Right lobe of liver (tissue), 6 donors: ENCODE measurements around the gene ATP2B1. TPM values are rescaled to one million over a fixed set of nuclear protein-coding genes. Genes with fewer than 3 reads are reported as not detected.

Experiments
- ATAC-seq, 4 donors: fragments of 200-7000 bp; cut with Tn5 transposase; one replicate each; pipeline ENCODE4 v1.9.1; 2020; ENCODE audit warnings: mild to moderate bottlenecking in 4 of 4, moderate library complexity in 4 of 4
- DNase-seq, 3 donors: peaks; one replicate each; pipeline ENCODE4 v3.0.0-alpha.2; 2020
- H3K27ac ChIP-seq, 3 donors: fragments of 200-600 bp; one replicate each; pipeline ENCODE4 v1.8.0; 2022
- H3K27me3 ChIP-seq, 2 donors: fragments of 200-600 bp; one replicate each; pipeline ENCODE4 v1.8.0; 2022
- H3K36me3 ChIP-seq, 4 donors: fragments of 200-600 bp; sonication (generic) in 1 of 4; one replicate each; pipeline versions ENCODE4 v1.5.1 to v1.8.0; 2017 to 2022; ENCODE audit warnings: control low read depth in 1 of 4
- H3K4me1 ChIP-seq, 4 donors: fragments of 200-600 bp; sonication (generic) in 1 of 4; one replicate each; pipeline versions ENCODE4 v1.5.1 to v1.8.0; 2017 to 2022; ENCODE audit warnings: control low read depth in 1 of 4
- H3K4me3 ChIP-seq, 3 donors: fragments of 200-600 bp; one replicate each; pipeline ENCODE4 v1.8.0; 2022
- H3K9me3 ChIP-seq, 4 donors: fragments of 200-600 bp; sonication (generic) in 1 of 4; one replicate each; pipeline versions ENCODE4 v1.5.1 to v1.8.0; 2017 to 2022; ENCODE audit warnings: control low read depth in 1 of 4
- POLR2A ChIP-seq: fragments of 450-650 bp; IDR thresholded peaks from one replicate; pipeline ENCODE4 v1.6.1; 2017; ENCODE audit warnings: antibody characterized with exemption, mild to moderate bottlenecking
- WGBS: methylation state at CpG from one replicate; pipeline ENCODE4 v1.1.6; 2018; ENCODE audit warnings: low coverage, low lambda C conversion rate; ENCODE audit not compliant: insufficient coverage; ENCODE audit errors: missing lambda C conversion rate; 5-methylcytosine and 5-hydroxymethylcytosine counted together
- intact Hi-C, 2 donors: fragments of 100-400 bp; cut with DNase I; formaldehyde crosslinking; loops; one replicate each; pipeline versions ENCODE4 v1.11.2 to v1.14.1; 2022
- total RNA-seq, 6 experiments: library from RNA; depleted of rRNA in 2 of 6; stranded (reverse); fragments of >200 nt in 2 of 6; fragmentation: NEBNext Ultra II Directional in 3 of 6; extraction: Animal tissue kit (Norgen Biotek cat#: 25700) in 3 of 6; gene quantifications; one replicate each; pipeline versions ENCODE4 v1.1.0 to v1.2.4, GENCODE V29; 2016 to 2023
- TF ChIP-seq, protein P1 (sequence below), 4 donors: fragments of 200-600 bp in 3 of 4; fragments of 450-650 bp in 1 of 4; IDR thresholded peaks; one replicate each; pipeline versions ENCODE4 v1.5.1 to v1.8.0; 2016 to 2022; ENCODE audit warnings: antibody characterized with exemption in 4 of 4, mild to moderate bottlenecking in 2 of 4
- donor health status: DM: no; HTN: yes; CAD: no.
- donor health status: DM: no; HTN: no; CAD: no.
- donor health status: DM: no; HTN: no; CAD: no.
- donor health status: DM: no; HTN: yes; CAD: no.
- donor health status: DM: no; HTN: yes; CAD: no.

ATP2B1 gene
- total RNA-seq, 6 experiments from 2014 or later: 10.4 to 23.9 (median 17.6) TPM

DNA sequence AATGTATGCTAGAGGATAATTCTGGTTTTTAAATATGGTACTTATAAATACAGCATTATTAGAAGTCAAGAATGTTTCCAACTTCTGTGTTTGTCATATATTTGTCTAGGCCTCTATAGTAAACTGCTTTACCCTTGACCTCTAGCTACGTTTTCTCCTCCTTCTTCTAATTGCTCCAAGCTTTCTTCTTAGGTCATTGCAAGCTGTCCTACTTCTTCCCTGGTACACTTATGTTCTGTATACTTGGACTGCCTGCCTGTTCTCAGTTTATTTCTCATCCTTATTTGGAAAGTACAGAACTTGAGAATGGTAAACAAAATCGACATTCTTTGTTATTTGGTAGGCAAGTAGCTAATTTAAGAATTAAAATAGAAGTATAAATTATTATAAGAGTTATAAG, 23.9 kb upstream of the ATP2B1 start:
- Histone ChIP-seq H3K36me3 (no peaks in the 10 kb centered on the region), H3K27ac (no peak overlapping the region), H3K9me3 (no peaks in the 10 kb centered on the region), H3K27me3 (no peaks in the 10 kb centered on the region), H3K4me3 (no peak overlapping the region), H3K4me1 (no peaks in the 10 kb centered on the region)
- intact Hi-C loops: no loop called here
- WGBS: 54% methylated on average over 2 of the region's 2 CpGs
- ATAC-seq (no peak), DNase-seq (no peak)
- TF ChIP-seq POLR2A: no peak
- TF ChIP-seq, protein P1, sequence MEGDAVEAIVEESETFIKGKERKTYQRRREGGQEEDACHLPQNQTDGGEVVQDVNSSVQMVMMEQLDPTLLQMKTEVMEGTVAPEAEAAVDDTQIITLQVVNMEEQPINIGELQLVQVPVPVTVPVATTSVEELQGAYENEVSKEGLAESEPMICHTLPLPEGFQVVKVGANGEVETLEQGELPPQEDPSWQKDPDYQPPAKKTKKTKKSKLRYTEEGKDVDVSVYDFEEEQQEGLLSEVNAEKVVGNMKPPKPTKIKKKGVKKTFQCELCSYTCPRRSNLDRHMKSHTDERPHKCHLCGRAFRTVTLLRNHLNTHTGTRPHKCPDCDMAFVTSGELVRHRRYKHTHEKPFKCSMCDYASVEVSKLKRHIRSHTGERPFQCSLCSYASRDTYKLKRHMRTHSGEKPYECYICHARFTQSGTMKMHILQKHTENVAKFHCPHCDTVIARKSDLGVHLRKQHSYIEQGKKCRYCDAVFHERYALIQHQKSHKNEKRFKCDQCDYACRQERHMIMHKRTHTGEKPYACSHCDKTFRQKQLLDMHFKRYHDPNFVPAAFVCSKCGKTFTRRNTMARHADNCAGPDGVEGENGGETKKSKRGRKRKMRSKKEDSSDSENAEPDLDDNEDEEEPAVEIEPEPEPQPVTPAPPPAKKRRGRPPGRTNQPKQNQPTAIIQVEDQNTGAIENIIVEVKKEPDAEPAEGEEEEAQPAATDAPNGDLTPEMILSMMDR (IDR thresholded peaks at IDR 0.05): no peak

DNA sequence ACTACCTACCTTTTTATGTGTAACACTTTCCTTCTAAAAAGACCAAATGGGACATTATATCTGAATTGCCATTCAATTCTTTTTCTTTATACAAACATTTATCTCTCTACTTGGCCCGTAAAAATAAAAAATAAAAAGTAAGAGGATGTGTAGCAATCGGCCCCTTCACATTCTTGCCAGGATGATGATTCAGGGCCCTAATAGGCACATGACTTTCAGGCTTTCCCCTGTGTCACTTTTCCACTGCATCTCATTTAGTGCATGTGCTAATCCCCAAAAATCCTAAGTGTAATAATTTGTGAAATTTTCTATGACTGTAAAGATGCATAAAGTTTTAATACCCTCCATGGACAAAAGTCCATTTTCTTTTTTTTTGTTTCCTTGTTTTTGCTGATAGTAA, 23.0 kb upstream of the ATP2B1 start:
- intact Hi-C loops: no loop called here
- WGBS: 32% methylated on average over 2 of the region's 2 CpGs
- Histone ChIP-seq H3K4me1 (no peaks in the 10 kb centered on the region), H3K9me3 (no peaks in the 10 kb centered on the region), H3K27me3 (no peaks in the 10 kb centered on the region), H3K36me3 (no peaks in the 10 kb centered on the region), H3K27ac (no peak overlapping the region), H3K4me3 (no peak overlapping the region)
- DNase-seq (no peak), ATAC-seq (peak in 1 of 4 donors; percentile 52)
- TF ChIP-seq, protein P1 (IDR thresholded peaks at IDR 0.05): no peak
- no peak for TF ChIP-seq POLR2A

DNA sequence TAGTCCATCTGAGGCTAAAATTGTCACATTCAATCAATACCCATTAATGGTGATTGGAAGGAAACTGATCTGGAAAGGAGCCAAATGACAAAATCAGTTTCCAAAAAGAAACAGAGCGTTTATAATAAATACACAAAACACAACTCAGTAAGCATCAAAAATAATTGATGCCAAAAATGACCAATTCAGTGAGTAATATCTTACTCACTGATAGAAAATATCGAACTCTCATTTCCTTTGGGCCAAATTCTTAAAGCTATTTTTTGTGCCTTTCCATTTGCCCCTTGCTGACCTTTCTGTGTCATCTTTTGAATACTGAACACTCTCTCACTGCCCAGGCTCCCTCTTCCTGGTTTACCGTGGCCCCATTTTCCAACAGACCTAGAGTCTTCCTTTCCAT, 22.5 kb upstream of the ATP2B1 start:
- WGBS: 51% methylated on average over 3 of the region's 3 CpGs
- Histone ChIP-seq H3K4me1 (no peaks in the 10 kb centered on the region), H3K4me3 (no peak overlapping the region), H3K9me3 (no peaks in the 10 kb centered on the region), H3K27ac (no peak overlapping the region), H3K27me3 (no peaks in the 10 kb centered on the region), H3K36me3 (no peaks in the 10 kb centered on the region)
- ATAC-seq (no peak), DNase-seq (no peak)
- TF ChIP-seq POLR2A: no peak
- TF ChIP-seq, protein P1 (IDR thresholded peaks at IDR 0.05): no peak
- intact Hi-C loops: no loop called here

DNA sequence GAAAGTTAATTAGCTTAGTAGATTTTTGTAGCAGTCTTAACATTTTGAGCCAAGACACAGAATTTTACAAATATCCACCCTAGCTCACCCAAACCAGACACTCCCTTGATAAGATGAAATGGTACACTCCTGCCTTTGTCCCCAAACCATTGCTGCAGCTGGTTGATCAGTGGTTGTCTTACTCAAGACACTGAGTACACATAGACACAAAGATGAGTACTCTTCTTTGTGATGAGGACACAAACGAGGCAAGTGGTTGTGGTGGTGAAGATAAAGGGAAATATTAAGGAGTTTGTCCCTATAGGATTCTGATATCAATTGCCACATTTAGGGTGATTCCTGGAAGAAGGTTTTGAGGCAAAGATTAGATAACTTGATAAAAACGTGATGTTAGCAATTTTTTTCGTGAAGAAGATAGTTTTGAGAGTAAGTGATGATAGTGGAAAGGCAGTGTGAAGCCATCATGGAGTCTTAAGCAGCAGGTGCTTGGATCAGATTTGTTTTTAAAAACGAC, 21.4 kb upstream of the ATP2B1 start:
- ATAC-seq (no peak), DNase-seq (no peak)
- TF ChIP-seq POLR2A: no peak
- TF ChIP-seq, protein P1 (IDR thresholded peaks at IDR 0.05): no peak
- WGBS: 52% methylated on average over 4 of the region's 4 CpGs
- Histone ChIP-seq H3K9me3 (no peaks in the 10 kb centered on the region), H3K4me1 (no peaks in the 10 kb centered on the region), H3K27ac (no peak overlapping the region), H3K36me3 (no peaks in the 10 kb centered on the region), H3K4me3 (no peak overlapping the region), H3K27me3 (no peaks in the 10 kb centered on the region)
- intact Hi-C loops: no loop called here

DNA sequence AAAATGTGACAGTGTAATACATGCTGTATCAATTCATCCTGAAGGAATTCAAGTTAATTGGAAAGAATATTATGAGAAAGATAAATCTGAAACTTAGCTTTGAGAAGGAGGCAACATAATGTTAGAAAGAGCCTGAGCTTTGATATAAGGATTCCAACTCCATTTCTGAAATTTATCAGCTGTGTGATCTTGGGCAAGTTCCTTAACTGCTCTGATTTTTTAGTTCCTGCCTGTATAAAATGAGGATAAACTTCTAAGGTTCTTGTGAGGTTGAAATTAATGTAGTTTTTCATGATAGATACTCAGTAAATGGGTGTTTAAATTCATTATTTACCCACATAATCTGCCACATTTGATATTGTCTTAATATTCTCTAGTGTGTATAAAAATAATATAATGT, 14.6 kb upstream of the ATP2B1 start:
- no peak for ATAC-seq
- Histone ChIP-seq H3K27me3 (no peaks in the 10 kb centered on the region), H3K9me3 (no peaks in the 10 kb centered on the region), H3K4me3 (no peak overlapping the region), H3K4me1 (no peaks in the 10 kb centered on the region), H3K36me3 (no peaks in the 10 kb centered on the region), H3K27ac (no peak overlapping the region)
- DNase-seq: no peak
- TF ChIP-seq, protein P1 (IDR thresholded peaks at IDR 0.05): no peak
- no peak for TF ChIP-seq POLR2A
- intact Hi-C loops: no loop called here
